MM.1S (cell line): ENCODE results near the gene POM121C.
"Not testable (repeated sequence)": the region's sequence is repeated elsewhere in the genome, so short reads cannot be mapped to it uniquely, and the experiment has no call there.

Experiments used
- CTCF ChIP-seq: fragments of 300-600 bp; sonication (generic); IDR thresholded peaks from 2 replicates; pipeline ENCODE4 v1.5.1; 2016; ENCODE audit warnings: antibody characterized with exemption, low read length, mixed read lengths
- EZH2 ChIP-seq: fragments of 300-600 bp; sonication (generic); optimal IDR thresholded peaks from 2 replicates; pipeline ENCODE3; 2017; ENCODE audit warnings: low read depth, mild to moderate bottlenecking, antibody characterized with exemption, low read length, mixed read lengths
- EZH2phosphoT487 ChIP-seq: fragments of 300-600 bp; sonication (generic); IDR thresholded peaks from 2 replicates; pipeline ENCODE4 v1.6.1; 2018; ENCODE audit warnings: antibody characterized with exemption, low read length

GRCh38 chr7:75410823-75411173 is 75.3 kb downstream of the POM121C start:
- TF ChIP-seq CTCF, EZH2, EZH2phosphoT487: not testable (repeated sequence)
